GM19438 (cell line): ENCODE results near the gene MTX2.
"Not testable (repeated sequence)": the region's sequence is repeated elsewhere in the genome, so short reads cannot be mapped to it uniquely, and the experiment has no call there.

ENCODE experiments used
- ATAC-seq: cut with Tn5 transposase; IDR thresholded peaks from one replicate; pipeline ENCODE4 v1.9.1; 2021; ENCODE audit warnings: low read depth; ENCODE audit not compliant: unreplicated experiment

The MTX2 gene

GRCh38 chr2:176284461-176285049 lies 15.3 kb downstream of the MTX2 start:
- ATAC-seq, result no peak

- no peak for ATAC-seq
Observed at GRCh38 chr2:176285321-176285720, 16.1 kb downstream of the MTX2 start.

- peak; percentile 26 for ATAC-seq
Observed at GRCh38 chr2:176291335-176291734, 22.1 kb downstream of the MTX2 start.

- ATAC-seq, result peak; percentile 89
Observed at GRCh38 chr2:176291809-176292283, 22.6 kb downstream of the MTX2 start.

GRCh38 chr2:176292608-176293007 lies 23.4 kb downstream of the MTX2 start:
- no peak for ATAC-seq

- no peak for ATAC-seq
Observed at GRCh38 chr2:176293334-176293733, 24.1 kb downstream of the MTX2 start.

GRCh38 chr2:176297067-176297466 lies 27.8 kb downstream of the MTX2 start:
- no peak for ATAC-seq

GRCh38 chr2:176297737-176298136 lies 28.5 kb downstream of the MTX2 start:
- ATAC-seq, result no peak

GRCh38 chr2:176306020-176306419 lies 36.8 kb downstream of the MTX2 start:
- ATAC-seq, result not testable (repeated sequence)

- no peak for ATAC-seq
Observed at GRCh38 chr2:176317199-176317598, 48.0 kb downstream of the MTX2 start.

GRCh38 chr2:176317623-176318065 lies 48.4 kb downstream of the MTX2 start:
- no peak for ATAC-seq

- ATAC-seq, result no peak
Observed at GRCh38 chr2:176321916-176322315, 52.7 kb downstream of the MTX2 start.

- no peak for ATAC-seq
Observed at GRCh38 chr2:176324862-176325261, 55.6 kb downstream of the MTX2 start.

- no peak for ATAC-seq
Observed at GRCh38 chr2:176325732-176326131, 56.5 kb downstream of the MTX2 start.

GRCh38 chr2:176328149-176328548 lies 58.9 kb downstream of the MTX2 start:
- no peak for ATAC-seq

- no peak for ATAC-seq
Observed at GRCh38 chr2:176330612-176331011, 61.4 kb downstream of the MTX2 start.

GRCh38 chr2:176331646-176332045 lies 62.4 kb downstream of the MTX2 start:
- no peak for ATAC-seq

- ATAC-seq, result no peak
Observed at GRCh38 chr2:176334729-176335128, 65.5 kb downstream of the MTX2 start.

GRCh38 chr2:176338395-176338794 lies 69.2 kb downstream of the MTX2 start:
- no peak for ATAC-seq

GRCh38 chr2:176339208-176339607 lies 70.0 kb downstream of the MTX2 start:
- no peak for ATAC-seq

- ATAC-seq, result no peak
Observed at GRCh38 chr2:176356251-176356650, 87.0 kb downstream of the MTX2 start.

GRCh38 chr2:176364273-176364977 lies 95.2 kb downstream of the MTX2 start:
- no peak for ATAC-seq
